Activated T-helper 1 cell treated with anti-CD3 and anti-CD28 coated beads, Interleukin-12 subunit alpha, Interleukin-12 subunit beta, Interleukin-2, Interleukin-4 antibody, amounts not matched to agents 30 ng/mL and 10 ng/mL and 1 ng/mL, durations not matched to agents 14 hours and 24 hours and 36 hours (primary cell): ENCODE data around the gene AMPH. TPM values are rescaled to one million over a fixed set of nuclear protein-coding genes. Genes with fewer than 3 reads are reported as not detected.
A peak's percentile ranks its signal among the peaks of the same experiment; 100 is the strongest.
"Not testable (repeated sequence)": the region's sequence is repeated elsewhere in the genome, so short reads cannot be mapped to it uniquely, and the experiment has no call there.

Source experiments
- DNase-seq: peaks from one replicate; pipeline ENCODE4 v3.0.0; 2021; ENCODE audit warnings: low spot score
- H3K27ac Mint-ChIP-seq: one replicate; pipeline ENCODE4 v1.8.0; 2021; ENCODE audit warnings: mild to moderate bottlenecking, mixed read lengths
- H3K27me3 Mint-ChIP-seq: one replicate; pipeline ENCODE4 v1.8.0; 2022; ENCODE audit warnings: mild to moderate bottlenecking, moderate library complexity, mixed read lengths; ENCODE audit not compliant: insufficient read depth
- H3K36me3 Mint-ChIP-seq: one replicate; pipeline ENCODE4 v1.8.0; 2021; ENCODE audit warnings: low read depth, mixed read lengths
- H3K4me1 Mint-ChIP-seq: one replicate; pipeline ENCODE4 v1.8.0; 2021; ENCODE audit warnings: low read depth, mixed read lengths
- H3K4me3 Mint-ChIP-seq: one replicate; pipeline ENCODE4 v1.8.0; 2021; ENCODE audit warnings: mild to moderate bottlenecking, moderate library complexity, mixed read lengths
- H3K9me3 Mint-ChIP-seq: one replicate; pipeline ENCODE4 v1.8.0; 2021; ENCODE audit warnings: mixed read lengths
- intact Hi-C: fragments of 100-400 bp; cut with micrococcal nuclease; formaldehyde crosslinking; loops from one replicate; pipeline ENCODE4 v1.15.1; 2024
- total RNA-seq: library from RNA; stranded (reverse); gene quantifications from 2 replicates; pipeline ENCODE4 v1.2.3, GENCODE V29; 2022

AMPH gene
- total RNA-seq, 1 donor from 2014 or later = not detected

DNA sequence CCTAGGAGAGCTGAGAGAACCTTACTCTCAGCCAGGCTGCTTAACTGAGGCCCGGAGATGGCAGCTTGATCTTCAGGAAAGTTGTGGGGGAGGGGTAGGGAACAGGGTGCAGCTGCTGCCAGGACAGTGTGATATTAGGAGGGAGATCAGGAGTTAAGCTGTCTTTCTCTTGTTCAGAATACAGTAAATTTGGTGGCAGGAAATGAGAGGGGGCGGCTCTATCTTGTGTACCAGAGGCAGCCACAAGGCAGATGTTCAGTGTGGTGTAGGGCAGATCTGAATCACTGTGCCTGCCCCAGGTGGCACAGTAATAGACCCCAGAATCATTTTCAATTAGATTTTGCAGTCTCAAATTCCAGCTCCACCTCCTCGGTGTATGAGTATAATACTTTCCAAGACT, 286.4 kb downstream of the AMPH start:
- peaks cover 54% of the 10 kb centered on the region for H3K4me1 Mint-ChIP-seq
- DNase-seq, H3K27me3 Mint-ChIP-seq, H3K36me3 Mint-ChIP-seq, H3K9me3 Mint-ChIP-seq: not testable (repeated sequence)
- peak overlapping the region; percentile 86 for H3K27ac Mint-ChIP-seq
- intact Hi-C loops = loop anchor here (1.0 kb wide), 2 partner anchors 14 to 129 kb away; no protein-coding TSS in a partner anchor
- peak overlapping the region; percentile 37 for H3K4me3 Mint-ChIP-seq

DNA sequence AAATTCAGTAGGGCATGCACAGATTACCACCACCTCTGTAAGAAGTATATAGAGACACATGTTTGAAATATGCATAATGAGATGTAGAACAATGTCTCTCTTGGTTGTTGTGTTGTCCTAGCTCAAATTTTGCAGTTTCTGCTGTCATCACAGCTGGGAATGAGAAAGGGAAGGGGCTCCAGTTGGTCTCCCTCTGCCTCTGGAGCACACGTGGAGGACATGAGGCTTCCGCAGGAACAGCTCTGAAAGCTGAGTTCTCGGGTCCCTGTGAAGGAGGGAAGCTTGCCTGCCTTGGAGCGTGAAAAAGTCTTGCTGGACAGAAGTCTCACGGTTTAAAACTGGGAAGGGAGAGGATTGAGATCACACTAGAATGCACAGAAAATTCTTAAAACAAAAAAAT, 289.0 kb downstream of the AMPH start:
- DNase-seq, H3K9me3 Mint-ChIP-seq, H3K36me3 Mint-ChIP-seq, intact Hi-C loops, H3K27me3 Mint-ChIP-seq: not testable (repeated sequence)
- Mint-ChIP-seq H3K4me1 (peaks cover 48% of the 10 kb centered on the region), H3K27ac (peak overlapping the region; percentile 73), H3K4me3 (peak overlapping the region; percentile 83)

DNA sequence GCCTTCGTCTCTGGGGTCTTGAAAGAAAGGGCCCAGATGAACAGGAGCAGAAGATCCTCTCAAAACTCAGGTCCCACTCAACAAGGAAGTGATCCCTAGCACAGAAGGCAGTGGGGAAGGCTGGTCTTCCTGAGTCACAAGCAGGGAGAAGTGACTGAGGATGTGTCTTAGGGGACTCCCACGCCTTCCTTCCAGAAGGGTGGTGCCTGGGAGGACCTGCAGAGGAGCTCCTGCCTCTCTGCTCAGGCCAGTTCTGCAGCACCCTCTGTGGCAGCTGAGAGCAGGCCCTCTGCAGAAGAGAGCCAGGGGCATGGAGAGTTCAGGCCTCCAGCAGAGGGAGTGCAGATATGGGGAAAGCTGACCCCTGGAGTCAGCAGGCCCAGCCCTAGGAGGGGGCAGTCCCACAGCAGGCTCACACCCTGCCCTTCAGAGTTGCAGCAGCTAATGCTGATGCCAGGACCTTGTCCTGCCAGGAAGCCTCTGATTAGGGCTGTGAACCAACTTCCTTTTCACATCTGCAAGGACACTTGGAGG, 289.9 kb downstream of the AMPH start:
- Mint-ChIP-seq H3K27ac (peak overlapping the region; percentile 68), H3K4me1 (peaks cover 51% of the 10 kb centered on the region), H3K4me3 (peak overlapping the region; percentile 83)
- H3K36me3 Mint-ChIP-seq, H3K9me3 Mint-ChIP-seq, H3K27me3 Mint-ChIP-seq, DNase-seq, intact Hi-C loops: not testable (repeated sequence)

DNA sequence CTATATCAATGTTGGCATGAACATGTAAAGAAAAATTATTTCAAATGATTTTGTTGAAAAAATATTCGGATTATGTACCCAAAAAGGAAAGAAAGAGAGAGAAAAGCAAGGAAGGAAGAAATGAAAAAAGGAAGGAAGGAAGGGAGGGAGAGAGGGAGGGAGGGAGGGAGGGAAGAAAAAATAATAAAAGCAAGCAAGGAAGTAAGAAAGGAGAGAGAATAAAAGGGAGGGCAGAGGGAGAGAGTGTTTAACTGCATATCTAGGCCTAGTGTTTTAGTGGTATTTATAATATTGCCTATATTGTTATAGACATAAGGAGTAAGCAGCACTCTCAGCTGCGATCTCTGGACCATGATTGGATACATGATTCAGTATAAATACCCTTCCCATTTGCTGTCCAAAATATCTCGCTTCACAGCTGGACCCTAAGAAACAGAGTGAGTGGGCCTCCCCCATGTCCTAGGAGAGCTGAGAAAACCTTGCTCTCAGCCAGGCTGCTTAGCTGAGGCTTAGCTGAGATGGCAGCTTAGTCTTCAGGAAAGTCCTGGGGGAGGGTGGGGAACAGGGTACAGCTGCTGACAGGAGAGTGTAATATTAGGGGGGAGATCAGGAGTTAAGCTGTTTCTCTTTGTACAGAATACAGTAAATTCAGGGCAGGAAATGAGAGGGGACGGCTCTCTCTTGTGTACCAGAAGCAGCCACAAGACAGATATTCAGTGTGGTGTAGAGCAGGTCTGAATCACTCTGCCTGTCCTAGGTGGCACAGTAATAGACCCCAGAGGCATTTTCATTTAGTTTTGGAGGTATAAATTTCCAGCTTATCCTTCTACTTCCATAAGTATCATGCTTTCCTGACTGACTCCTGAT, 291.0 kb downstream of the AMPH start:
- H3K9me3 Mint-ChIP-seq = no peaks in the 10 kb centered on the region
- DNase-seq = no peak
- peaks cover 51% of the 10 kb centered on the region for H3K4me1 Mint-ChIP-seq
- peak overlapping the region; percentile 83 for H3K4me3 Mint-ChIP-seq
- H3K27me3 Mint-ChIP-seq = no peaks in the 10 kb centered on the region
- peaks cover 1% of the 10 kb centered on the region for H3K36me3 Mint-ChIP-seq
- intact Hi-C loops = no loop called here
- peak overlapping the region; percentile 48 for H3K27ac Mint-ChIP-seq

DNA sequence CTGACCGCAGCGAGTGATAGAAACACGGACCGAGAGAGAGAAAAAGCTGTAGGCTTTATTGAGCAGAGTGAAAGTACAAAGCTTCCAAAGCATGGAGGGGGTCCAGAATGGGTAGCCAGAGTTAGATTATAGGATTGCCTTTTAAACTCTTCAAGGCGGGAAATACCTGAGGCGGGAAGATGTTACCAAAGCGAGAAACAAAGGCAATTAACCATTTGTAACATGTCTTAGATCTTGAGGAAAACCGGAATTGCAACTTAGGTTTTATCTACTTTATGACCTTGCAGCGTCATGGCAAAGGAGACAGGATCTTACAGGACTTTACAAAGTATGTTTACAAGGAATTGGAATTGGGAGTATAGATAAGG, 295.0 kb downstream of the AMPH start:
- H3K27me3 Mint-ChIP-seq, intact Hi-C loops, H3K27ac Mint-ChIP-seq, DNase-seq, H3K9me3 Mint-ChIP-seq, H3K36me3 Mint-ChIP-seq: not testable (repeated sequence)
- peaks cover 35% of the 10 kb centered on the region for H3K4me1 Mint-ChIP-seq
- peak overlapping the region; percentile 64 for H3K4me3 Mint-ChIP-seq

DNA sequence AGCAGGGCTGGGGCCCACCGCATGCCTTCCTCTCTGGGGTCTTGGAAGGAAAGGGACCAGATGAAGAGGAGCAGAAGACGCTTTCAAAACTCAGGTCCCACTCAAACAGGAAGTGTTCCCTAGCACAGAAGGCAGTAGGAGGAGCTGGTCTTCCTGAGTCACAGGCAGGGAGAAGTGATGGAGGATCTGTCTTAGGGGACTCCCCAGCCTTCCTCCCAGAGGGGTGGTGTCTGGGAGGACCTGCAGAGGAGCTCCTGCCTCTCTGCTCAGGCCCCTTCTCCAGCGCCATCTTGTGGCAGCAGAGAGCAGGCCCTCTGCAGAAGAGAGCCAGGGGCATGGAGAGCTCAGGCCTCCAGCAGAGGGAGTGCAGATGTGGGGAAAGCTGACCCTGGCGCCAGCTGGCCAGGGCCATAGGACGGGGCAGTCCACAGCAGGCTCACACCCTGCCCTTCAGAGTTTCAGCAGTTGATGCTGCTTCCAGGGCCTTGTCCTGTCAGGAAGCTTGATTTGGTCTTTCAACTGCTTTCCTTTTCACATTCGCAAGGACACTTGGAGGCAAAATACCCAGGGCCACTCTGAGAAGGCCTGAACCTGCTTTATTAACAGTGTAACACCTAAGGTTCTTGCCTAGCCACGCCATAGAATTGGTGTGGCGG, 295.6 kb downstream of the AMPH start:
- peak overlapping the region; percentile 43 for H3K27ac Mint-ChIP-seq
- peaks cover 35% of the 10 kb centered on the region for H3K4me1 Mint-ChIP-seq
- peak; percentile 72 for DNase-seq

DNA sequence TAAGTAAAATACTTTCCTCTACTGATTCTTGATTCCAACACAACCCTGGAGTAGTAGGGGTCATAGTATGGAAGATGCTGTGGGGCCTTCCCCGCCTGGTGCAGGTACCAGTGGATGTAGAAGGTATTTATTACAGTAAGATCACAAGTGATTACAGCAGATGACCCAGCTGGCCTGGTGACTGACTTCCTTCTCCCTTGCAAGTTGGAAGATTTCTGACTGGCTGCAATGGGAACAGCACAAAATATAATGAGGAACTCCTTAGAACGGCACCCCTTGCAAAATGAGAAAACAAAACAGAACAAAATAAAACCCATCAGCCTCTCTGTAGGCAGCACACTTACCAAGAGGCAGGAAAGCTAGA, 296.1 kb downstream of the AMPH start:
- no peak for DNase-seq
- peak overlapping the region; percentile 43 for H3K27ac Mint-ChIP-seq
- no peaks in the 10 kb centered on the region for H3K9me3 Mint-ChIP-seq
- intact Hi-C loops = loop anchor here (1.0 kb wide), 3 partner anchors 102 to 228 kb away; no protein-coding TSS in a partner anchor
- H3K4me1 Mint-ChIP-seq = peaks cover 35% of the 10 kb centered on the region
- H3K27me3 Mint-ChIP-seq = no peaks in the 10 kb centered on the region
- no peaks in the 10 kb centered on the region for H3K36me3 Mint-ChIP-seq
- peak overlapping the region; percentile 64 for H3K4me3 Mint-ChIP-seq

More for the DNA sequence above, 295.6 kb downstream of the AMPH start:
- no peaks in the 10 kb centered on the region for H3K9me3 Mint-ChIP-seq
- no peaks in the 10 kb centered on the region for H3K36me3 Mint-ChIP-seq
- no peaks in the 10 kb centered on the region for H3K27me3 Mint-ChIP-seq
- intact Hi-C loops = loop anchor here (1.0 kb wide), 3 partner anchors 102 to 228 kb away; no protein-coding TSS in a partner anchor
- H3K4me3 Mint-ChIP-seq = peak overlapping the region; percentile 64

DNA sequence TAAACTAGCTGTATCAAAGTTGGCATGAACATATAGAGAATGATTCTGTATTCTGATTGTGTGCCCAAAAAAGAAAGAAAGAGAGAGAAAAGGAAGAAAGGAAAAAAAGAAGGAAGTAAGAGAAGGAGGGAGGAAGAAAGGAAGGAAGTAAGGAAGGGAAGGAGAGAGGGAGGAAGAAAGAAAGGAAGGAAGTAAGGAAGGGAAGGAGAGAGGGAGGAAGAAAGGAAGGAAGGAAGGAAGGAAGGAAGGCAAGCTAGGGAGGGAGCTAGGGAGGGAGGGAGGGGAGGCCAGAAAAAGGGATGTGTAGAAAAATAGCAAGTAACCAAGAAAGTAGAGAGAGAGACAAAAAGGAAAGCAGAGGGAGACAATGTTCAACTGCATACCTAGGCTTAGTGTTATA, 297.0 kb downstream of the AMPH start:
- peaks cover 38% of the 10 kb centered on the region for H3K4me1 Mint-ChIP-seq
- no peaks in the 10 kb centered on the region for H3K27me3 Mint-ChIP-seq
- intact Hi-C loops = no loop called here
- no peaks in the 10 kb centered on the region for H3K9me3 Mint-ChIP-seq
- peak overlapping the region; percentile 32 for H3K27ac Mint-ChIP-seq
- H3K36me3 Mint-ChIP-seq = no peaks in the 10 kb centered on the region
- no peak for DNase-seq
- H3K4me3 Mint-ChIP-seq = no peak overlapping the region
